GM12892 (cell line): ENCODE measurements around the gene NKAIN2.

Source experiments
- POLR2A ChIP-seq: IDR thresholded peaks from 2 replicates; pipeline ENCODE4 v1.6.1; 2011; ENCODE audit warnings: low read depth, low read length, control low read depth
- POLR2AphosphoS5 ChIP-seq: IDR thresholded peaks from 2 replicates; pipeline ENCODE4 v1.6.1; 2011; ENCODE audit warnings: low read depth, low read length, control low read depth
- TAF1 ChIP-seq: IDR thresholded peaks from 2 replicates; pipeline ENCODE4 v1.6.1; 2011; ENCODE audit warnings: low read depth, mild to moderate bottlenecking, control low read depth, low read length, borderline replicate concordance

DNA sequence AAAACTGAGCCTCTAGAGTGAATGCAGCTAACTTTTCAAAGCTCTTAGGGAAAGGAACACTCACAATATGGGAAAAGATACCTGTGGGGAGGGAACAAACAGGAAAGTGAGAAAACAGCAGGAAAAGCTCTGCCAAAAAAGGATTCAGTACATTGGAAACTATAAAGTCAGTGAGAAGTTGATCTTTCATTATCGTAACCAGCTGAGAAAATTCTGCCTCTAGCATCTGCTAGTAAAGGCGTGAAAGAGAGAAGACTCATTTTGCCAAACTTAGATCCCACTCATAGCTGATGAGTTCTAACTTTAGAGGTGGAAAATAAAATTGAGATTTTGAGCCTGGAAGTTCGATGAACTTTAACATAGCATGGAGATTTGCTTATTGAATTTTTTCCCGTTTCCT, 836.8 kb downstream of the NKAIN2 start:
- TF ChIP-seq TAF1 (no peak), POLR2A (no peak), POLR2AphosphoS5 (no peak)
